Thyroid gland (tissue), 4 donors: ENCODE data around the gene NRXN2.

Source experiments
- CTCF ChIP-seq, 6 experiments: fragments of 200-600 bp in 3 of 6; fragments of 450-650 bp in 3 of 6; sonication (generic) in 3 of 6; IDR thresholded peaks; one replicate each; pipeline ENCODE4 v1.5.1; 2016 to 2019; ENCODE audit warnings: antibody characterized with exemption in 6 of 6, mild to moderate bottlenecking in 2 of 6, inconsistent platforms in 1 of 6, moderate library complexity in 1 of 6
- POLR2A ChIP-seq, 2 donors: fragments of 450-650 bp; IDR thresholded peaks; one replicate each; pipeline ENCODE4 v1.6.1; 2017; ENCODE audit warnings: antibody characterized with exemption in 2 of 2, mild to moderate bottlenecking in 2 of 2, moderate library complexity in 1 of 2

GRCh38 chr11:64694026-64694755 is 28.8 kb downstream of the NRXN2 start:
- no peak for TF ChIP-seq CTCF (IDR thresholded peaks at IDR 0.05)
- no peak for TF ChIP-seq POLR2A (IDR thresholded peaks at IDR 0.05)
